ENCODE measurements around the gene SLC16A11. TPM values are rescaled to one million over a fixed set of nuclear protein-coding genes. Genes with fewer than 3 reads are reported as not detected.

The SLC16A11 gene
- total RNA-seq, 4 donors from 2014 or later: 2.1 TPM; not detected in 3

GRCh38 chr17:7016418-7016817 lies 27.5 kb downstream of the SLC16A11 start:
- no peak for TF ChIP-seq CTCF (IDR thresholded peaks at IDR 0.05; ENCODE audit: low read depth)

- no peak for TF ChIP-seq CTCF (IDR thresholded peaks at IDR 0.05; ENCODE audit: low read depth)
These were observed 28.6 kb downstream of the SLC16A11 start for GRCh38 chr17:7014995-7015958.

- TF ChIP-seq CTCF (IDR thresholded peaks at IDR 0.05; ENCODE audit: low read depth): no peak
These were observed 29.5 kb downstream of the SLC16A11 start for GRCh38 chr17:7014261-7014994.

- TF ChIP-seq CTCF (IDR thresholded peaks at IDR 0.05; ENCODE audit: low read depth): no peak
These were observed 32.0 kb downstream of the SLC16A11 start for GRCh38 chr17:7011942-7012254.

GRCh38 chr17:7011415-7011814 lies 32.5 kb downstream of the SLC16A11 start:
- no peak for TF ChIP-seq CTCF (IDR thresholded peaks at IDR 0.05; ENCODE audit: low read depth)

- no peak for TF ChIP-seq CTCF (IDR thresholded peaks at IDR 0.05; ENCODE audit: low read depth)
These were observed 33.4 kb downstream of the SLC16A11 start for GRCh38 chr17:7010523-7010922.

GRCh38 chr17:7007143-7007542 lies 36.7 kb downstream of the SLC16A11 start:
- no peak for TF ChIP-seq CTCF (IDR thresholded peaks at IDR 0.05; ENCODE audit: low read depth)

Measured in subcutaneous adipose tissue (tissue), 4 donors.